ENCODE data around the gene KIF24.
"Not testable (repeated sequence)": the region's sequence is repeated elsewhere in the genome, so short reads cannot be mapped to it uniquely, and the experiment has no call there.

KIF24 gene

GRCh38 chr9:34328500-34328986 is 525 bp downstream of the KIF24 start:
- Mint-ChIP-seq H3K36me3 (no peaks in the 10 kb centered on the region), H3K4me1 (peaks cover 19% of the 10 kb centered on the region), H3K27me3 (no peaks in the 10 kb centered on the region), H3K27ac (peak overlapping the region; percentile 97), H3K9me3 (no peaks in the 10 kb centered on the region), H3K4me3 (peak overlapping the region; percentile 94)
- DNase-seq (ENCODE audit: low spot score in 2 of 2) (no peak), ATAC-seq (ENCODE audit: low read depth) (no peak)

- H3K4me1 Mint-ChIP-seq, result peaks cover 12% of the 10 kb centered on the region
- DNase-seq (ENCODE audit: low spot score in 2 of 2) (no peak), ATAC-seq (ENCODE audit: low read depth) (no peak)
- no peaks in the 10 kb centered on the region for H3K36me3 Mint-ChIP-seq
- no peak overlapping the region for H3K4me3 Mint-ChIP-seq
- no peaks in the 10 kb centered on the region for H3K27me3 Mint-ChIP-seq
- no peak overlapping the region for H3K27ac Mint-ChIP-seq
- H3K9me3 Mint-ChIP-seq, result no peaks in the 10 kb centered on the region
Observed at GRCh38 chr9:34326690-34327089, 2.4 kb downstream of the KIF24 start.

- H3K27ac Mint-ChIP-seq, result no peak overlapping the region
- no peaks in the 10 kb centered on the region for H3K27me3 Mint-ChIP-seq
- H3K9me3 Mint-ChIP-seq, result no peaks in the 10 kb centered on the region
- H3K4me1 Mint-ChIP-seq, result no peaks in the 10 kb centered on the region
- H3K36me3 Mint-ChIP-seq, result no peaks in the 10 kb centered on the region
- DNase-seq (ENCODE audit: low spot score in 2 of 2) (no peak), ATAC-seq (ENCODE audit: low read depth) (no peak)
- no peak overlapping the region for H3K4me3 Mint-ChIP-seq
Observed at GRCh38 chr9:34322899-34323591, 6.0 kb downstream of the KIF24 start.

DNA sequence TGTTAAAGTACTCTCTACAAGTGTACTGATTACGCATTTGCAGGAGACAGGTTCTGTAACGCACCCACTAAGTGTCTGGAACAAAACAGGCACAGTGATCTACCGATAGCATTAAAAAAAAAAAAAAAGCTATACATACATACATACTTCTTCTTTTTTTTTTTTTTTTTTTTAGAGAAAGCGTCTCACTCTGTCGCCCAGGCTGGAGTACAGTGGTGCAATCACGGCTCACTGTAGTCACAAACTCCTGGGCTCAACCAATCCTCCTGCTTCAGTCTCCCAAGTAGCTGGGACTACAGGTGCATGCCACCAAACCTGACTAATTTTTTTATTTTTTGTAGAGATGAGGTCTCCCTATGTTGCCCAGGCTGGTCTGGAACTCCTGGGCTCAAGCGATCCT is 7.6 kb downstream of the KIF24 start:
- no peaks in the 10 kb centered on the region for H3K9me3 Mint-ChIP-seq
- H3K4me3 Mint-ChIP-seq, result no peak overlapping the region
- DNase-seq (ENCODE audit: low spot score in 2 of 2) (no peak), ATAC-seq (ENCODE audit: low read depth) (peak; percentile 19)
- no peak overlapping the region for H3K27ac Mint-ChIP-seq
- no peaks in the 10 kb centered on the region for H3K36me3 Mint-ChIP-seq
- no peaks in the 10 kb centered on the region for H3K27me3 Mint-ChIP-seq
- H3K4me1 Mint-ChIP-seq, result no peaks in the 10 kb centered on the region

- H3K27me3 Mint-ChIP-seq, result no peaks in the 10 kb centered on the region
- DNase-seq (ENCODE audit: low spot score in 2 of 2) (no peak), ATAC-seq (ENCODE audit: low read depth) (no peak)
- no peaks in the 10 kb centered on the region for H3K36me3 Mint-ChIP-seq
- no peaks in the 10 kb centered on the region for H3K4me1 Mint-ChIP-seq
- H3K27ac Mint-ChIP-seq, result no peak overlapping the region
- H3K4me3 Mint-ChIP-seq, result no peak overlapping the region
- no peaks in the 10 kb centered on the region for H3K9me3 Mint-ChIP-seq
Observed at GRCh38 chr9:34318163-34318790, 10.8 kb downstream of the KIF24 start.

- DNase-seq (ENCODE audit: low spot score in 2 of 2) (no peak), ATAC-seq (ENCODE audit: low read depth) (no peak)
- no peak overlapping the region for H3K4me3 Mint-ChIP-seq
Observed at GRCh38 chr9:34317436-34317835, 11.6 kb downstream of the KIF24 start.

DNA sequence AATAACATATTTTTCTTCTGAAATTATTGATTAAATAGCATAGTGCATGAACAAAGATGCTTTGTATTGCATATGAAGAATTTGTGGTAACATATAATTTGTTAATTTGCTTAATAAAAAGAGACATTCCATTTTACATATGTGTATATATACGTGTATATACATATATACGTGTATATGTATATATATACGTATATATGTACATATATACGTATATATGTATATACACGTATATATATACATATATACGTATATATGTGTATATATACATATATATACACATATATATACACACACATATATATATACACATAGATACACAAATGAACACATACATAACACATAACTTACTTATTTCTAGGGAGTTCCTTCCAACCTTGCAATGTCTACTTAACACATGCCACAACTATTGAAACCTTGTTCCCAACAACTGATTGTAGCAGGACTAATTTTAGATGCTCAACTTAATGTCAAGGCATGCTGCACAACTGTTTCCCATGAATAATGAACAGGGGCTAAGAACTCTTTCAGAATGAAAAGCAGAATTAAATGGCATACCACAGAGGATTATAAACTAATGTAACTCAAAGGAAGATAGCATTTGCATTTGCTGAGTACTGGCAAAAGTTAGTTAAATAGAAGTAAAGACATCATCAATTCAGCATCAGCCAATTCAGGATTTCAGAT is 17.4 kb downstream of the KIF24 start:
- ATAC-seq (ENCODE audit: low read depth), result no peak
- DNase-seq (ENCODE audit: low spot score in 2 of 2), result no peak
- Mint-ChIP-seq H3K4me1 (no peaks in the 10 kb centered on the region), H3K9me3 (no peaks in the 10 kb centered on the region), H3K36me3 (no peaks in the 10 kb centered on the region), H3K4me3 (no peak overlapping the region), H3K27me3 (no peaks in the 10 kb centered on the region), H3K27ac (no peak overlapping the region)

More at GRCh38 chr9:34317436-34317835, 11.6 kb downstream of the KIF24 start:
- no peaks in the 10 kb centered on the region for H3K9me3 Mint-ChIP-seq
- no peaks in the 10 kb centered on the region for H3K27me3 Mint-ChIP-seq
- H3K27ac Mint-ChIP-seq, result no peak overlapping the region
- no peaks in the 10 kb centered on the region for H3K36me3 Mint-ChIP-seq
- H3K4me1 Mint-ChIP-seq, result no peaks in the 10 kb centered on the region

- no peak overlapping the region for H3K4me3 Mint-ChIP-seq
- no peaks in the 10 kb centered on the region for H3K36me3 Mint-ChIP-seq
- no peaks in the 10 kb centered on the region for H3K9me3 Mint-ChIP-seq
- DNase-seq (ENCODE audit: low spot score in 2 of 2), result no peak
- H3K4me1 Mint-ChIP-seq, result no peaks in the 10 kb centered on the region
- no peaks in the 10 kb centered on the region for H3K27me3 Mint-ChIP-seq
- no peak for ATAC-seq (ENCODE audit: low read depth)
- no peak overlapping the region for H3K27ac Mint-ChIP-seq
Observed at GRCh38 chr9:34310215-34310614, 18.9 kb downstream of the KIF24 start.

GRCh38 chr9:34308316-34308715 is 20.8 kb downstream of the KIF24 start:
- DNase-seq (ENCODE audit: low spot score in 2 of 2); H3K27ac Mint-ChIP-seq; ATAC-seq (ENCODE audit: low read depth); H3K4me1 Mint-ChIP-seq; H3K27me3 Mint-ChIP-seq; H3K4me3 Mint-ChIP-seq; H3K36me3 Mint-ChIP-seq; H3K9me3 Mint-ChIP-seq: not testable (repeated sequence)

GRCh38 chr9:34301064-34301463 is 28.0 kb downstream of the KIF24 start:
- H3K4me1 Mint-ChIP-seq; ATAC-seq (ENCODE audit: low read depth); H3K4me3 Mint-ChIP-seq; DNase-seq (ENCODE audit: low spot score in 2 of 2); H3K36me3 Mint-ChIP-seq; H3K27me3 Mint-ChIP-seq; H3K27ac Mint-ChIP-seq; H3K9me3 Mint-ChIP-seq: not testable (repeated sequence)

- no peaks in the 10 kb centered on the region for H3K4me1 Mint-ChIP-seq
- DNase-seq (ENCODE audit: low spot score in 2 of 2), result no peak
- no peak for ATAC-seq (ENCODE audit: low read depth)
- H3K27ac Mint-ChIP-seq, result no peak overlapping the region
- H3K4me3 Mint-ChIP-seq, result no peak overlapping the region
- no peaks in the 10 kb centered on the region for H3K27me3 Mint-ChIP-seq
- no peaks in the 10 kb centered on the region for H3K9me3 Mint-ChIP-seq
- no peaks in the 10 kb centered on the region for H3K36me3 Mint-ChIP-seq
Observed at GRCh38 chr9:34292552-34292951, 36.5 kb downstream of the KIF24 start.

DNA sequence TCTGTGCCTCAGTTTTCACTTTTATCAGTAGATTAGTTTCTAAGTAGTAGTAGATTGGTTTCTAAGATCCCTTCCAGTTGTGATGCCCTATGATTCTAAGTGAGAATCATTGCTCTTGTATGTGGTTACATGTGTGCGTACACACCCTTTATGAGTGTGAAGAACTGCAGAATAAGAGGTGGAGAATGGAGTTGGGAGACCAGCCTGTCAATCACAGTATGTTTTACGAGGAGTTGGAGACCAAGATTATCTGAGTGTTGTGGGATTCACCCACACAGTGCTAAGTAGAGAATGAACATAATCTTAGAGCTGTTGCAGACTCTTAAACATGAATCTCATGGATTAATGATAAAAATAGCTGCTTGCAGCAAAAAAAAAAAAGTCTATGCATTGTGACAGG is 37.6 kb downstream of the KIF24 start:
- Mint-ChIP-seq H3K4me3 (no peak overlapping the region), H3K27ac (no peak overlapping the region), H3K4me1 (no peaks in the 10 kb centered on the region), H3K27me3 (no peaks in the 10 kb centered on the region), H3K9me3 (no peaks in the 10 kb centered on the region), H3K36me3 (no peaks in the 10 kb centered on the region)
- no peak for DNase-seq (ENCODE audit: low spot score in 2 of 2)
- ATAC-seq (ENCODE audit: low read depth), result no peak

- DNase-seq (ENCODE audit: low spot score in 2 of 2), result no peak
- H3K27ac Mint-ChIP-seq, result no peak overlapping the region
- H3K36me3 Mint-ChIP-seq, result no peaks in the 10 kb centered on the region
- ATAC-seq (ENCODE audit: low read depth), result no peak
- H3K27me3 Mint-ChIP-seq, result no peaks in the 10 kb centered on the region
- no peaks in the 10 kb centered on the region for H3K4me1 Mint-ChIP-seq
- H3K4me3 Mint-ChIP-seq, result no peak overlapping the region
- H3K9me3 Mint-ChIP-seq, result no peaks in the 10 kb centered on the region
Observed at GRCh38 chr9:34291023-34291422, 38.0 kb downstream of the KIF24 start.

DNA sequence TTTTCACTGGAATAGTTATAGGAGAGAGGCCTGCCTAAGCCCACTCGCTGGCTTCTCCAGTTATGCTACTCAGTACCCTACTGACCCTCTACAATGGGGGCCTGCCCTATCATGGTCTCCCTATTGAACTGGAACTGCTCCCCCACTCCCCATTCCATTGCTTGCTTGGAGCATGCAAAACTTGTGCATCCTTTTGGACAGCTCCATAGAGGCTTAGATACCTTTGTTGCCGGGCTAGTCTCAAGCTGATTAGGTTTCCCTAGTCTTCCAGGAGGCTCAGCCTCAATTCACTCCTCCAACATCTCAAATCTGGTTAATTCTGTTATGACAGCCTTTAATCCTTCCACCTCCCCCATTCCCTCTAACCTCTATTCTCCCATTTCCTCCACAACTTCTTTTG is 39.9 kb downstream of the KIF24 start:
- no peak for ATAC-seq (ENCODE audit: low read depth)
- H3K36me3 Mint-ChIP-seq, result no peaks in the 10 kb centered on the region

More for the DNA sequence above, 39.9 kb downstream of the KIF24 start:
- Mint-ChIP-seq H3K27ac (no peak overlapping the region), H3K9me3 (no peaks in the 10 kb centered on the region), H3K27me3 (no peaks in the 10 kb centered on the region), H3K4me3 (no peak overlapping the region), H3K4me1 (no peaks in the 10 kb centered on the region)
- DNase-seq (ENCODE audit: low spot score in 2 of 2), result no peak

Data from memory B cell (primary cell).